ENCODE measurements around the gene GNA14. TPM values are rescaled to one million over a fixed set of nuclear protein-coding genes. Genes with fewer than 3 reads are reported as not detected.

GNA14 gene
- total and polyA plus RNA-seq, 2 experiments from 2014 or later: 3.9 to 10.5 TPM

DNA sequence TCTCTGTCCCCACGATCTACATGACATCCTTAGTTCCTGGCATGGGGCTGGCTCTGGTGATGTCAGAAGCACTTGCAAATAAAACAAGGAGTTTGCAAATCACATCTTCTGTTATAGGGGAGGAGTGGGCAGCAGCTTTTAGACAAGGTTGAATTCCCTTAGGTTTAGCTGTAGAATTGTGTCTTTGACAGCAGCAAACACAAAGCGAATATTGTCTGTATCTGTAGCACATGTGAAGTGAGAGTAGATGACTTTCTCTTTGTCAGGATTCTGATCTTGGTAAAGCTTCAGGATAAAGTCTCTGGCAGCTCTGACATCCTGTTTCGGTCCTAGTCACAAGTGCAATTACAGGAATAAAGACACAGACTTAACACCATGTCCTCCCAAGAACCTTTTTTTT is 224.3 kb downstream of the GNA14 start:
- TF ChIP-seq ZNF331 (CRISPR knock-in tag; IDR thresholded peaks at IDR 0.05; ENCODE audit: low read depth) (no peak), NANOG (IDR thresholded peaks at IDR 0.05; ENCODE audit: borderline replicate concordance) (no peak), EZH2phosphoT487 (IDR thresholded peaks at IDR 0.05; ENCODE audit: unreplicated experiment) (no peak), ZNF114 (CRISPR knock-in tag; IDR thresholded peaks at IDR 0.05) (no peak), POLR2AphosphoS5 (IDR thresholded peaks at IDR 0.05; ENCODE audit: low read depth) (no peak), REST (IDR thresholded peaks at IDR 0.05; ENCODE audit: unreplicated experiment) (no peak), JUNB (IDR thresholded peaks at IDR 0.05; ENCODE audit: unreplicated experiment) (no peak)
- TF ChIP-seq, protein P1, sequence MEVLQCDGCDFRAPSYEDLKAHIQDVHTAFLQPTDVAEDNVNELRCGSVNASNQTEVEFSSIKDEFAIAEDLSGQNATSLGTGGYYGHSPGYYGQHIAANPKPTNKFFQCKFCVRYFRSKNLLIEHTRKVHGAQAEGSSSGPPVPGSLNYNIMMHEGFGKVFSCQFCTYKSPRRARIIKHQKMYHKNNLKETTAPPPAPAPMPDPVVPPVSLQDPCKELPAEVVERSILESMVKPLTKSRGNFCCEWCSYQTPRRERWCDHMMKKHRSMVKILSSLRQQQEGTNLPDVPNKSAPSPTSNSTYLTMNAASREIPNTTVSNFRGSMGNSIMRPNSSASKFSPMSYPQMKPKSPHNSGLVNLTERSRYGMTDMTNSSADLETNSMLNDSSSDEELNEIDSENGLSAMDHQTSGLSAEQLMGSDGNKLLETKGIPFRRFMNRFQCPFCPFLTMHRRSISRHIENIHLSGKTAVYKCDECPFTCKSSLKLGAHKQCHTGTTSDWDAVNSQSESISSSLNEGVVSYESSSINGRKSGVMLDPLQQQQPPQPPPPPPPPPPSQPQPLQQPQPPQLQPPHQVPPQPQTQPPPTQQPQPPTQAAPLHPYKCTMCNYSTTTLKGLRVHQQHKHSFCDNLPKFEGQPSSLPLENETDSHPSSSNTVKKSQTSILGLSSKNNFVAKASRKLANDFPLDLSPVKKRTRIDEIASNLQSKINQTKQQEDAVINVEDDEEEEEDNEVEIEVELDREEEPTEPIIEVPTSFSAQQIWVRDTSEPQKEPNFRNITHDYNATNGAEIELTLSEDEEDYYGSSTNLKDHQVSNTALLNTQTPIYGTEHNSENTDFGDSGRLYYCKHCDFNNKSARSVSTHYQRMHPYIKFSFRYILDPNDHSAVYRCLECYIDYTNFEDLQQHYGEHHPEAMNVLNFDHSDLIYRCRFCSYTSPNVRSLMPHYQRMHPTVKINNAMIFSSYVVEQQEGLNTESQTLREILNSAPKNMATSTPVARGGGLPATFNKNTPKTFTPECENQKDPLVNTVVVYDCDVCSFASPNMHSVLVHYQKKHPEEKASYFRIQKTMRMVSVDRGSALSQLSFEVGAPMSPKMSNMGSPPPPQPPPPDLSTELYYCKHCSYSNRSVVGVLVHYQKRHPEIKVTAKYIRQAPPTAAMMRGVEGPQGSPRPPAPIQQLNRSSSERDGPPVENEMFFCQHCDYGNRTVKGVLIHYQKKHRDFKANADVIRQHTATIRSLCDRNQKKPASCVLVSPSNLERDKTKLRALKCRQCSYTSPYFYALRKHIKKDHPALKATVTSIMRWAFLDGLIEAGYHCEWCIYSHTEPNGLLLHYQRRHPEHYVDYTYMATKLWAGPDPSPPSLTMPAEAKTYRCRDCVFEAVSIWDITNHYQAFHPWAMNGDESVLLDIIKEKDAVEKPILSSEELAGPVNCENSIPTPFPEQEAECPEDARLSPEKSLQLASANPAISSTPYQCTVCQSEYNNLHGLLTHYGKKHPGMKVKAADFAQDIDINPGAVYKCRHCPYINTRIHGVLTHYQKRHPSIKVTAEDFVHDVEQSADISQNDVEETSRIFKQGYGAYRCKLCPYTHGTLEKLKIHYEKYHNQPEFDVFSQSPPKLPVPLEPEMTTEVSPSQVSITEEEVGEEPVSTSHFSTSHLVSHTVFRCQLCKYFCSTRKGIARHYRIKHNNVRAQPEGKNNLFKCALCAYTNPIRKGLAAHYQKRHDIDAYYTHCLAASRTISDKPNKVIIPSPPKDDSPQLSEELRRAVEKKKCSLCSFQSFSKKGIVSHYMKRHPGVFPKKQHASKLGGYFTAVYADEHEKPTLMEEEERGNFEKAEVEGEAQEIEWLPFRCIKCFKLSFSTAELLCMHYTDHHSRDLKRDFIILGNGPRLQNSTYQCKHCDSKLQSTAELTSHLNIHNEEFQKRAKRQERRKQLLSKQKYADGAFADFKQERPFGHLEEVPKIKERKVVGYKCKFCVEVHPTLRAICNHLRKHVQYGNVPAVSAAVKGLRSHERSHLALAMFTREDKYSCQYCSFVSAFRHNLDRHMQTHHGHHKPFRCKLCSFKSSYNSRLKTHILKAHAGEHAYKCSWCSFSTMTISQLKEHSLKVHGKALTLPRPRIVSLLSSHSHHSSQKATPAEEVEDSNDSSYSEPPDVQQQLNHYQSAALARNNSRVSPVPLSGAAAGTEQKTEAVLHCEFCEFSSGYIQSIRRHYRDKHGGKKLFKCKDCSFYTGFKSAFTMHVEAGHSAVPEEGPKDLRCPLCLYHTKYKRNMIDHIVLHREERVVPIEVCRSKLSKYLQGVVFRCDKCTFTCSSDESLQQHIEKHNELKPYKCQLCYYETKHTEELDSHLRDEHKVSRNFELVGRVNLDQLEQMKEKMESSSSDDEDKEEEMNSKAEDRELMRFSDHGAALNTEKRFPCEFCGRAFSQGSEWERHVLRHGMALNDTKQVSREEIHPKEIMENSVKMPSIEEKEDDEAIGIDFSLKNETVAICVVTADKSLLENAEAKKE (CRISPR knock-in tag; IDR thresholded peaks at IDR 0.05): no peak
- TF ChIP-seq, protein P2, sequence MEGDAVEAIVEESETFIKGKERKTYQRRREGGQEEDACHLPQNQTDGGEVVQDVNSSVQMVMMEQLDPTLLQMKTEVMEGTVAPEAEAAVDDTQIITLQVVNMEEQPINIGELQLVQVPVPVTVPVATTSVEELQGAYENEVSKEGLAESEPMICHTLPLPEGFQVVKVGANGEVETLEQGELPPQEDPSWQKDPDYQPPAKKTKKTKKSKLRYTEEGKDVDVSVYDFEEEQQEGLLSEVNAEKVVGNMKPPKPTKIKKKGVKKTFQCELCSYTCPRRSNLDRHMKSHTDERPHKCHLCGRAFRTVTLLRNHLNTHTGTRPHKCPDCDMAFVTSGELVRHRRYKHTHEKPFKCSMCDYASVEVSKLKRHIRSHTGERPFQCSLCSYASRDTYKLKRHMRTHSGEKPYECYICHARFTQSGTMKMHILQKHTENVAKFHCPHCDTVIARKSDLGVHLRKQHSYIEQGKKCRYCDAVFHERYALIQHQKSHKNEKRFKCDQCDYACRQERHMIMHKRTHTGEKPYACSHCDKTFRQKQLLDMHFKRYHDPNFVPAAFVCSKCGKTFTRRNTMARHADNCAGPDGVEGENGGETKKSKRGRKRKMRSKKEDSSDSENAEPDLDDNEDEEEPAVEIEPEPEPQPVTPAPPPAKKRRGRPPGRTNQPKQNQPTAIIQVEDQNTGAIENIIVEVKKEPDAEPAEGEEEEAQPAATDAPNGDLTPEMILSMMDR (conservative IDR thresholded peaks at IDR 0.05; ENCODE audit: low read depth in 2 of 2): no peak
- Histone ChIP-seq H3K36me3 (ENCODE audit: insufficient read depth) (no peaks in the 10 kb centered on the region), H3K4me3 (no peak overlapping the region), H2AFZ (no peak overlapping the region), H3F3A (replicated peaks; ENCODE audit: low read depth) (no peaks in the 10 kb centered on the region), H3K4me1 (ENCODE audit: insufficient read depth) (no peaks in the 10 kb centered on the region), H3K27me3 (ENCODE audit: insufficient read depth) (no peaks in the 10 kb centered on the region), H3K9me2 (ENCODE audit: insufficient read depth) (no peaks in the 10 kb centered on the region), H3K79me2 (replicated peaks; ENCODE audit: insufficient read depth) (no peaks in the 10 kb centered on the region), H3K27ac (ENCODE audit: low read depth) (no peak overlapping the region), H4K20me1 (replicated peaks; ENCODE audit: insufficient read depth) (no peaks in the 10 kb centered on the region), H3K4me2 (no peak overlapping the region)
- Mint-ChIP-seq H3K27me3 (ENCODE audit: insufficient read depth, low read depth, poor library complexity) (peaks cover 2% of the 10 kb centered on the region), H3K27ac (no peak overlapping the region), H3K4me3 (no peak overlapping the region), H3K9me3 (no peaks in the 10 kb centered on the region), H3K4me1 (peaks cover 7% of the 10 kb centered on the region; the same call in 2 of the 3 replicates), H3K36me3 (ENCODE audit: low read depth) (peaks cover 26% of the 10 kb centered on the region)
- DNase-seq (ENCODE audit: low spot score): no peak
- ATAC-seq: no peak

All from GM23338 (cell line).